ENCODE data around the gene SEPTIN7.

SEPTIN7 gene

GRCh38 chr7:35825974-35826373 is 25.1 kb downstream of the SEPTIN7 start:
- no peak for DNase-seq
- intact Hi-C loops (cut with DNase I) = no loop called here

DNA sequence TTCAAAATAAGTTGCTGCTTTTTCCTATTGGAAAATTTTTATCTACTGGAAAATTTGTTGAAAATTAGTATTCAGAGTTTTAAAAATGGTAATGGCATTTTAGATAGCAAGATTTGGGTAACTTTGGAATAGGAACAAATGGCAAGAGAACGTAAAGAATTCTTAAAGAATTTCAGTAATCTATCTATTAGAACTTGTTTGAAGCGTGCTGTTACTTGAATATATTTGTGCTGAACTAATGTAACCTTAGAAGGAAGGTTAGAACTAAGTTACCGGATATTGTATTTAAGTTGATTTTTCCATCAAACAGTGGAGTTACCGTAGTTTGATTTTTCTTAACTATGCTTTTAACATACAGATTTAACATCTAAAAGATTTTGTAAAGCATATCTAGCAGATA is 25.9 kb downstream of the SEPTIN7 start:
- no peak for DNase-seq
- intact Hi-C loops (cut with DNase I) = no loop called here

GRCh38 chr7:35828817-35829216 is 28.0 kb downstream of the SEPTIN7 start:
- intact Hi-C loops (cut with DNase I) = no loop called here

GRCh38 chr7:35831208-35831607 is 30.4 kb downstream of the SEPTIN7 start:
- no peak for DNase-seq
- intact Hi-C loops (cut with DNase I) = no loop called here

More at GRCh38 chr7:35828817-35829216, 28.0 kb downstream of the SEPTIN7 start:
- no peak for DNase-seq

- no peak for DNase-seq
- intact Hi-C loops (cut with DNase I) = no loop called here
Measured at GRCh38 chr7:35839860-35840854, 39.3 kb downstream of the SEPTIN7 start.

- intact Hi-C loops (cut with DNase I) = no loop called here
- DNase-seq = peak in 1 of 10 donors; percentile 63
Measured at GRCh38 chr7:35846816-35847412, 46.1 kb downstream of the SEPTIN7 start.

DNA sequence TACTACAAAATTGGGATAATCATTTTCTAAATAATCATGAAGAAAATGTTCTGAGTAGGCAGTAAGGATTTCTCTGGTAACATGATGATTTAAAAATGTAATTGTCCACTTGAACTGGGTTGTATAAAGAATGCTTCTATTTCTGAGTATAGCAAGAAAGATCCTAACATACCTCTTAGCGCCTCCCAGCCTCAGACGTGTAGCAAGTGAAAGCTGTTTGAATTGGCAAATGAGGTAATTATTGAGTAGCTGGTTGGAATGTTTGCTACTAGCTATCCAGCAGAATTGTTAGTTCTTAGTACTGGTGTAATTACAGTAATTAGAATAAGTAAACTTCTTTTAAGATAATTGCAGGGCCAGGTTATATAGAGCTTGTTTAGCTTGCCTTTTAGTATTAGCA is 47.9 kb downstream of the SEPTIN7 start:
- intact Hi-C loops (cut with DNase I) = no loop called here
- no peak for DNase-seq

GRCh38 chr7:35849158-35849831 is 48.4 kb downstream of the SEPTIN7 start:
- intact Hi-C loops (cut with DNase I) = no loop called here

GRCh38 chr7:35849954-35850353 is 49.1 kb downstream of the SEPTIN7 start:
- no peak for DNase-seq
- intact Hi-C loops (cut with DNase I) = loop anchor here (5.0 kb wide), 1 partner anchor 43 kb away; no protein-coding TSS in a partner anchor

More at GRCh38 chr7:35849158-35849831, 48.4 kb downstream of the SEPTIN7 start:
- DNase-seq = peak in 2 of 10 donors; percentile 13 to 66
